H1 (cell line): ENCODE measurements around the gene AIF1. TPM values are rescaled to one million over a fixed set of nuclear protein-coding genes. Genes with fewer than 3 reads are reported as not detected.

Source experiments
- CTCF ChIA-PET: fragments of 300-600 bp; sonication (Branson Sonifier 250); formaldehyde crosslinking; loops from one replicate; lab custom pipeline; 2021; ENCODE audit not compliant: partially characterized antibody; lab: Charles Lee
- POLR2A ChIA-PET: fragments of 300-600 bp; sonication (Branson Sonifier 250); formaldehyde crosslinking; loops from one replicate; lab custom pipeline; 2021; ENCODE audit warnings: inconsistent platforms; ENCODE audit not compliant: partially characterized antibody; lab: Charles Lee
- DNase-seq, 2 experiments: peaks; one replicate each; pipeline versions ENCODE4 v3.0.0 to v3.0.0-alpha.2; 2010 to 2022; ENCODE audit warnings: low spot score in 2 of 2, low read depth in 1 of 2, mixed read lengths in 1 of 2
- FAIRE-seq: peaks from 2 replicates; lab custom pipeline; 2011; peaks lifted over from hg19 to GRCh38; lab: Jason Lieb, UNC
- H2AFZ ChIP-seq: 2 replicates; pipeline ENCODE4 v1.8.1; 2012; ENCODE audit warnings: low read length, inconsistent platforms
- H2AK5ac ChIP-seq: 2 replicates; pipeline ENCODE4 v1.6.1; 2013; ENCODE audit warnings: low read depth, low read length
- H2BK120ac ChIP-seq: replicated peaks from 2 replicates; pipeline ENCODE3; 2013; ENCODE audit warnings: low read depth, low read length, inconsistent platforms
- H2BK12ac ChIP-seq: 2 replicates; pipeline ENCODE4 v1.6.1; 2013; ENCODE audit warnings: low read depth, low read length
- H2BK15ac ChIP-seq: 2 replicates; pipeline ENCODE4 v1.6.1; 2013; ENCODE audit warnings: low read length
- H2BK20ac ChIP-seq: 2 replicates; pipeline ENCODE4 v1.6.1; 2013; ENCODE audit warnings: low read length
- H2BK5ac ChIP-seq: 2 replicates; pipeline ENCODE4 v1.6.1; 2013; ENCODE audit warnings: low read depth, low read length
- H3K14ac ChIP-seq: 2 replicates; pipeline ENCODE4 v1.6.1; 2013; ENCODE audit warnings: inconsistent platforms; ENCODE audit not compliant: insufficient read length
- H3K18ac ChIP-seq: 2 replicates; pipeline ENCODE4 v1.6.1; 2013; ENCODE audit warnings: low read length; ENCODE audit errors: extremely low read depth
- H3K23ac ChIP-seq: 2 replicates; pipeline ENCODE4 v1.6.1; 2013; ENCODE audit warnings: inconsistent platforms; ENCODE audit not compliant: insufficient read length
- H3K23me2 ChIP-seq: 2 replicates; pipeline ENCODE4 v1.6.1; 2013; ENCODE audit warnings: low read depth, low read length
- H3K27ac ChIP-seq: 2 replicates; pipeline ENCODE4 v1.6.1; 2011; ENCODE audit warnings: low read depth, low read length, inconsistent platforms
- H3K27me3 ChIP-seq, 4 experiments: replicated peaks in 1 of 4; 1 replicate in 1 of 4; 2 replicates in 3 of 4; pipeline versions ENCODE4 v1.6.1 to v1.8.1; 2011 to 2013; ENCODE audit warnings: low read length in 3 of 4, mild to moderate bottlenecking in 3 of 4, inconsistent platforms in 2 of 4, mixed read lengths in 2 of 4, moderate library complexity in 1 of 4; ENCODE audit not compliant: control insufficient read depth in 3 of 4, insufficient read depth in 3 of 4; ENCODE audit errors: extremely low read depth in 1 of 4
- H3K36me3 ChIP-seq, 4 experiments: 2 replicates each; pipeline versions ENCODE4 v1.6.1 to v1.8.1; 2011 to 2013; ENCODE audit warnings: mild to moderate bottlenecking in 4 of 4, low read length in 3 of 4, moderate library complexity in 2 of 4, control low read depth in 1 of 4, inconsistent platforms in 1 of 4; ENCODE audit not compliant: insufficient read depth in 4 of 4, control insufficient read depth in 2 of 4
- H3K4ac ChIP-seq: replicated peaks from 2 replicates; pipeline ENCODE3; 2013; ENCODE audit warnings: low read length, low read depth, mixed read lengths, inconsistent platforms; ENCODE audit not compliant: insufficient read length
- H3K4me1 ChIP-seq, 4 experiments: replicated peaks in 1 of 4; 1 replicate in 1 of 4; 2 replicates in 3 of 4; pipeline versions ENCODE4 v1.6.1 to v1.8.1; 2011 to 2013; ENCODE audit warnings: low read length in 3 of 4, inconsistent platforms in 2 of 4, mixed read lengths in 1 of 4; ENCODE audit not compliant: insufficient read depth in 4 of 4, control insufficient read depth in 3 of 4
- H3K4me2 ChIP-seq, 2 experiments: 2 replicates each; pipeline versions ENCODE4 v1.6.1 to v1.8.1; 2011 to 2013; ENCODE audit warnings: low read depth in 2 of 2, low read length in 2 of 2, control low read depth in 1 of 2, inconsistent platforms in 1 of 2, mild to moderate bottlenecking in 1 of 2; ENCODE audit not compliant: insufficient read depth in 1 of 2
- H3K4me3 ChIP-seq, 4 experiments: fragments of 200-600, 300-600 bp in 1 of 4; sonication (generic), shearing (Covaris generic), sonication (Bioruptor Twin) in 1 of 4; 2 replicates each; pipeline versions ENCODE4 v1.5.1 to v1.8.1; 2011 to 2016; ENCODE audit warnings: low read length in 4 of 4, low read depth in 3 of 4, control low read depth in 2 of 4, inconsistent platforms in 2 of 4, mild to moderate bottlenecking in 2 of 4, mixed read lengths in 1 of 4, moderate library complexity in 1 of 4; ENCODE audit not compliant: insufficient read depth in 2 of 4; ENCODE audit errors: extremely low read depth in 1 of 4
- H3K56ac ChIP-seq: replicated peaks from 2 replicates; pipeline ENCODE3; 2013; ENCODE audit warnings: low read depth, mild to moderate bottlenecking, mixed read lengths, low read length, inconsistent platforms; ENCODE audit not compliant: insufficient read length
- H3K79me1 ChIP-seq: 2 replicates; pipeline ENCODE4 v1.6.1; 2013; ENCODE audit warnings: low read depth, low read length, control low read depth
- H3K79me2 ChIP-seq, 2 experiments: 2 replicates each; pipeline versions ENCODE4 v1.6.1 to v1.8.1; 2012 to 2013; ENCODE audit warnings: low read length in 2 of 2, mild to moderate bottlenecking in 2 of 2, inconsistent platforms in 1 of 2; ENCODE audit not compliant: insufficient read depth in 2 of 2, control insufficient read depth in 1 of 2
- H3K9ac ChIP-seq, 4 experiments: replicated peaks in 1 of 4; 1 replicate in 1 of 4; 2 replicates in 3 of 4; pipeline versions ENCODE4 v1.6.1 to v1.8.1; 2011 to 2013; ENCODE audit warnings: low read depth in 3 of 4, low read length in 3 of 4, control low read depth in 2 of 4, mild to moderate bottlenecking in 2 of 4, moderate library complexity in 2 of 4, inconsistent platforms in 1 of 4; ENCODE audit errors: extremely low read depth in 1 of 4
- H3K9me3 ChIP-seq, 2 experiments: 2 replicates each; pipeline versions ENCODE4 v1.6.1 to v1.8.1; 2012 to 2013; ENCODE audit warnings: mild to moderate bottlenecking in 2 of 2, moderate library complexity in 2 of 2, control low read depth in 1 of 2, inconsistent platforms in 1 of 2, low read depth in 1 of 2, low read length in 1 of 2, mixed read lengths in 1 of 2; ENCODE audit not compliant: insufficient read depth in 2 of 2
- H4K20me1 ChIP-seq, 2 experiments: replicated peaks in 1 of 2; 2 replicates each; pipeline versions ENCODE3 to v1.8.1; 2011 to 2013; ENCODE audit warnings: inconsistent platforms in 2 of 2, low read length in 2 of 2, mild to moderate bottlenecking in 1 of 2; ENCODE audit not compliant: insufficient read depth in 2 of 2, control insufficient read depth in 1 of 2
- H4K5ac ChIP-seq: 2 replicates; pipeline ENCODE4 v1.6.1; 2013; ENCODE audit warnings: low read length, low read depth, mixed read lengths, inconsistent platforms; ENCODE audit not compliant: insufficient read length
- H4K8ac ChIP-seq: 2 replicates; pipeline ENCODE4 v1.8.0; 2013; ENCODE audit warnings: mild to moderate bottlenecking, moderate library complexity, low read length, inconsistent platforms; ENCODE audit not compliant: insufficient read depth; ENCODE audit errors: extremely low read depth
- H4K91ac ChIP-seq: replicated peaks from 2 replicates; pipeline ENCODE3; 2013; ENCODE audit warnings: low read length, mixed read lengths, inconsistent platforms; ENCODE audit not compliant: insufficient read length
- WGBS, 2 experiments: shearing (Covaris generic) in 1 of 2; methylation state at CpG; one replicate each; pipeline versions ENCODE4 v1.1.6 to v1.1.7; 2013 to 2015; ENCODE audit warnings: low lambda C conversion rate in 2 of 2, mixed read lengths in 2 of 2, inconsistent platforms in 1 of 2, low coverage in 1 of 2, missing lambda C conversion rate in 1 of 2; ENCODE audit not compliant: insufficient replicate concordance in 2 of 2, insufficient coverage in 1 of 2, insufficient read length in 1 of 2; ENCODE audit errors: extremely low coverage in 1 of 2, missing lambda C conversion rate in 1 of 2; 5-methylcytosine and 5-hydroxymethylcytosine counted together
- polyA plus RNA-seq, 7 experiments: library from polyadenylated mRNA; depleted of rRNA in 3 of 7; stranded (reverse) in 5 of 7; unstranded in 2 of 7; fragments of >200 nt in 5 of 7; fragments of 200-250 nt in 2 of 7; gene quantifications; 1 replicate in 5 of 7; 2 replicates in 1 of 7; 4 replicates in 1 of 7; pipeline versions ENCODE4 v1.2.1 to v1.2.3, GENCODE V29; 2011 to 2013; ENCODE audit warnings: missing spikeins in 2 of 7, mixed read lengths in 2 of 7
- total RNA-seq: library from RNA; stranded (reverse); fragmentation: NEBNext Ultra II Directional; extraction: Animal tissue kit (Norgen Biotek cat#: 25700); gene quantifications from 2 replicates; pipeline ENCODE4 v1.2.1, GENCODE V29; 2021

AIF1 gene
- total and polyA plus RNA-seq, 2 of the 8 experiments (the other 6 are each of a cell fraction or from before 2014, with no cell fraction given): 6.3 to 9.8 TPM

DNA sequence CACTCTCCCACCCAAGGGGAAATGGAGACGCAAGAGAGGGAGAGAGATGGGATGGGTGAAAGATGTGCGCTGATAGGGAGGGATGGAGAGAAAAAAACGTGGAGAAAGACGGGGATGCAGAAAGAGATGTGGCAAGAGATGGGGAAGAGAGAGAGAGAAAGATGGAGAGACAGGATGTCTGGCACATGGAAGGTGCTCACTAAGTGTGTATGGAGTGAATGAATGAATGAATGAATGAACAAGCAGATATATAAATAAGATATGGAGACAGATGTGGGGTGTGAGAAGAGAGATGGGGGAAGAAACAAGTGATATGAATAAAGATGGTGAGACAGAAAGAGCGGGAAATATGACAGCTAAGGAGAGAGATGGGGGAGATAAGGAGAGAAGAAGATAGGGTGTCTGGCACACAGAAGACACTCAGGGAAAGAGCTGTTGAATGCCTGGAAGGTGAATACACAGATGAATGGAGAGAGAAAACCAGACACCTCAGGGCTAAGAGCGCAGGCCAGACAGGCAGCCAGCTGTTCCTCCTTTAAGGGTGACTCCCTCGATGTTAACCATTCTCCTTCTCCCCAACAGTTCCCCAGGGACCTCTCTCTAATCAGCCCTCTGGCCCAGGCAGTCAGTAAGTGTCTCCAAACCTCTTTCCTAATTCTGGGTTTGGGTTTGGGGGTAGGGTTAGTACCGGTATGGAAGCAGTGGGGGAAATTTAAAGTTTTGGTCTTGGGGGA is 38.9 kb upstream of the AIF1 start:
- no peak overlapping the region for H3K23ac ChIP-seq
- no peak overlapping the region for H2BK120ac ChIP-seq
- H2AFZ ChIP-seq: no peak overlapping the region
- peaks cover 7% of the 10 kb centered on the region; the same call in 1 of the 2 replicates for H3K23me2 ChIP-seq
- H3K9me3 ChIP-seq: no peaks in the 10 kb centered on the region
- no peak overlapping the region for H2BK12ac ChIP-seq
- H2BK20ac ChIP-seq: no peak overlapping the region
- H3K27ac ChIP-seq: no peak overlapping the region
- ChIA-PET POLR2A (interaction anchor here (0.8 to 12.2 kb wide), 14 partner anchors 10 to 283 kb away, joined by 3 to 110 read pairs (median 3); partner anchors contain the start of genes DDX39B, GPANK1, LST1 and MCCD1), CTCF (interaction anchor here (0.9 to 19.2 kb wide), 8 partner anchors 11 to 88 kb away, joined by 3 to 640 read pairs (median 11); partner anchors contain the start of genes ATP6V1G2, GPANK1, LST1 and LTB)
- no peaks in the 10 kb centered on the region for H3K36me3 ChIP-seq
- H3K4me2 ChIP-seq: no peak overlapping the region
- H4K8ac ChIP-seq: no peak overlapping the region
- no peak overlapping the region for H4K91ac ChIP-seq
- no peaks in the 10 kb centered on the region for H3K79me2 ChIP-seq
- no peak overlapping the region for H2AK5ac ChIP-seq
- FAIRE-seq: no peak
- no peak for DNase-seq
- H4K20me1 ChIP-seq: no peaks in the 10 kb centered on the region
- no peaks in the 10 kb centered on the region for H3K79me1 ChIP-seq
- H3K56ac ChIP-seq: no peak overlapping the region
- no peak overlapping the region for H3K14ac ChIP-seq
- peaks cover 0 to 8% (median 7%) of the 10 kb centered on the region in 4 experiments; a peak in 5 of 7 replicates for H3K27me3 ChIP-seq
- no peak overlapping the region for H3K4me3 ChIP-seq
- H4K5ac ChIP-seq: no peak overlapping the region
- H3K4me1 ChIP-seq: peaks cover 0 to 3% (median 0%) of the 10 kb centered on the region in 4 experiments; a peak in 3 of 7 replicates
- WGBS, 2 experiments: 82 to 100% methylated on average over 3 to 8 of the region's 8 CpGs
- H2BK5ac ChIP-seq: no peak overlapping the region
- H3K4ac ChIP-seq: no peak overlapping the region
- no peak overlapping the region for H2BK15ac ChIP-seq
- H3K18ac ChIP-seq: no peak overlapping the region
- H3K9ac ChIP-seq: no peak overlapping the region
